Measurements from ENCODE around the gene B3GALNT1. TPM values are rescaled to one million over a fixed set of nuclear protein-coding genes. Genes with fewer than 3 reads are reported as not detected.

Gene B3GALNT1
- total and polyA plus RNA-seq, 2 donors from 2014 or later: 18.0 to 25.7 TPM

DNA sequence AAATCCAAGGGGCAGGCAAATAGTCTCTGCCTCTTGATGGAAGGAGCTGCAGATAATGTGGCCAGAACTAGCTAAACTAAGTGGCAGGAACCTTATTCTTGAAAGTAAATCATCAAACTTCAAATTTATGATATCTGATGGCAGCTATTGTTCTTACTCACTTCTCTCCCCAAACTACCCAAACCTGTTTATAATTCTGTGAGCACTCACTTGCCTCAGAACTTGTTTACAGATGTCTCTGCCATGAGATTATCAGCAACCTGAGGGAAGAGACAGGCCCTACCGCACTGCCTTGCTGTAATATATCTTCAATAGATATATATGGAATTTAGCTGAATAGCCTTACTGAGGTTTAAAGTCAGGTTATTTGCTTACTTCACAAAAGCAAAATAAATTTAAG lies 2.2 kb upstream of the B3GALNT1 start:
- intact Hi-C loops (cut with DNase I): no loop called here
- no peaks in the 10 kb centered on the region for H3K4me1 ChIP-seq (ENCODE audit: control insufficient read depth in 2 of 3, insufficient read depth in 2 of 3, low read depth in 1 of 3, low read length in 3 of 3)
- no peak for DNase-seq
- no peak overlapping the region for H3K27ac ChIP-seq (ENCODE audit: low read depth in 2 of 2, low read length in 2 of 2)
- H3K36me3 ChIP-seq (ENCODE audit: control insufficient read depth in 2 of 3, insufficient read depth in 3 of 3, low read length in 3 of 3): peaks cover 0 to 3% (median 0%) of the 10 kb centered on the region in 3 donors
- H3K9ac ChIP-seq (ENCODE audit: low read length in 3 of 3): no peak overlapping the region
- FAIRE-seq: no peak
- no peaks in the 10 kb centered on the region for H3K9me3 ChIP-seq (ENCODE audit: control insufficient read depth in 2 of 3, insufficient read depth in 1 of 3, low read length in 3 of 3)
- no peak overlapping the region for H3K4me3 ChIP-seq (ENCODE audit: low read length in 3 of 3)
- no peaks in the 10 kb centered on the region for H3K27me3 ChIP-seq (ENCODE audit: control insufficient read depth, insufficient read depth, low read length)
- TF ChIP-seq, protein P1, sequence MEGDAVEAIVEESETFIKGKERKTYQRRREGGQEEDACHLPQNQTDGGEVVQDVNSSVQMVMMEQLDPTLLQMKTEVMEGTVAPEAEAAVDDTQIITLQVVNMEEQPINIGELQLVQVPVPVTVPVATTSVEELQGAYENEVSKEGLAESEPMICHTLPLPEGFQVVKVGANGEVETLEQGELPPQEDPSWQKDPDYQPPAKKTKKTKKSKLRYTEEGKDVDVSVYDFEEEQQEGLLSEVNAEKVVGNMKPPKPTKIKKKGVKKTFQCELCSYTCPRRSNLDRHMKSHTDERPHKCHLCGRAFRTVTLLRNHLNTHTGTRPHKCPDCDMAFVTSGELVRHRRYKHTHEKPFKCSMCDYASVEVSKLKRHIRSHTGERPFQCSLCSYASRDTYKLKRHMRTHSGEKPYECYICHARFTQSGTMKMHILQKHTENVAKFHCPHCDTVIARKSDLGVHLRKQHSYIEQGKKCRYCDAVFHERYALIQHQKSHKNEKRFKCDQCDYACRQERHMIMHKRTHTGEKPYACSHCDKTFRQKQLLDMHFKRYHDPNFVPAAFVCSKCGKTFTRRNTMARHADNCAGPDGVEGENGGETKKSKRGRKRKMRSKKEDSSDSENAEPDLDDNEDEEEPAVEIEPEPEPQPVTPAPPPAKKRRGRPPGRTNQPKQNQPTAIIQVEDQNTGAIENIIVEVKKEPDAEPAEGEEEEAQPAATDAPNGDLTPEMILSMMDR (IDR thresholded peaks at IDR 0.05; ENCODE audit: borderline replicate concordance, extremely low read depth, insufficient read depth): no peak

DNA sequence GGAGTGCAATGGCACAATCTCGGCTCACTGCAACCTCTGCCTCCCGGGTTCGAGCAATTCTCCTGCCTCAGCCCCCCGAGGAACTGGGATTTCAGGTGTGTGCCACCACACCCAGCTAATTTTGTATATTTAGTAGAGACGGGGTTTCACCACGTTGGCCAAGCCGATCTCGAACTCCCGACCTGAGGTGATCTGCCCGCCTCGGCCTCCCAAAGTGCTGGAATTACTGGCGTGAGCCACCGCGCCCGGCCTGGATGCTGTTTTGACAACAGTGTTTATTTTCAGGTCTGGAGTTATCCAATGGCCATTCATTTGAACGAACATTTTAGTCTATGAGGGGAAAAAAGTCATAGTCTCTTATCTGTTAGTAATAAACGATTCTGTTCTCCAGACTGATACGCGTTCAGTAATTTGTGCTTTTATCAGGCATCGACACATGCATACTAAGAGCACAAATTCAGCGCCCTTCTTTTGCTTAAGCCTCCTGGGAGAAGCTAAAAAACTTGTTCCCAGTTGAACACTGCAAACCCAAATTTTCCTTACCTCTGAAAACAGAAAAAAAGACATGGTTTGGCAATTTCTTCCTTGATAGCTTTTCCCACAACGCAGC lies 1.3 kb downstream of the B3GALNT1 start:
- peaks cover 0 to 5% (median 0%) of the 10 kb centered on the region in 3 donors for H3K4me1 ChIP-seq (ENCODE audit: control insufficient read depth in 2 of 3, insufficient read depth in 2 of 3, low read depth in 1 of 3, low read length in 3 of 3)
- peaks cover 0 to 3% (median 3%) of the 10 kb centered on the region in 3 donors for H3K36me3 ChIP-seq (ENCODE audit: control insufficient read depth in 2 of 3, insufficient read depth in 3 of 3, low read length in 3 of 3)
- intact Hi-C loops (cut with DNase I): no loop called here
- FAIRE-seq (no peak), DNase-seq (peak in 1 of 5 donors; percentile 36)
- H3K27ac ChIP-seq (ENCODE audit: low read depth in 2 of 2, low read length in 2 of 2): no peak overlapping the region
- H3K4me3 ChIP-seq (ENCODE audit: low read length in 3 of 3): peak overlapping the region; percentile 69 to 94 (median 83)
- H3K9ac ChIP-seq (ENCODE audit: low read length in 3 of 3): peak overlapping the region; percentile 53 to 77 (median 72)
- H3K27me3 ChIP-seq (ENCODE audit: control insufficient read depth, insufficient read depth, low read length): no peaks in the 10 kb centered on the region
- TF ChIP-seq, protein P1 (IDR thresholded peaks at IDR 0.05; ENCODE audit: borderline replicate concordance, extremely low read depth, insufficient read depth): no peak
- H3K9me3 ChIP-seq (ENCODE audit: control insufficient read depth in 2 of 3, insufficient read depth in 1 of 3, low read length in 3 of 3): no peaks in the 10 kb centered on the region

DNA sequence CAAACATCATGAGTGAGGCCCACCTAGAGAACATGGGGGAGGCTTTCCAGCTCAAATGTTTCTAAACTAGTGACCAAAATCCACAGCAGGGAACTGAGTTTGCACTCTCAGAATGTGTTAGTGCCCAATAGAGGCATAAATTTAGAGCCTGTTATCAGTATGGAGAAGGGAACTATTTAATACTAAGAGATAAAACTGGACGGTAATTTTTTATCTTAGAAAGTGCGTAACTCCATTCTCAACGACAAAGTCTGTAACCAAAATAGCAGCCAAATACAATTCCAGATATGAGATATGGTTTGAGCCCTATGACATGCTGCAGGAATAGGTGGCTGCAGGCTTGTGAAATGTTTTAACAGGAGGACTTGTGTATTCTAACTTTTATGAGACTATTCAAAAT lies 3.5 kb downstream of the B3GALNT1 start:
- no peak overlapping the region for H3K9ac ChIP-seq (ENCODE audit: low read length in 3 of 3)
- H3K4me1 ChIP-seq (ENCODE audit: control insufficient read depth in 2 of 3, insufficient read depth in 2 of 3, low read depth in 1 of 3, low read length in 3 of 3): peaks cover 0 to 5% (median 0%) of the 10 kb centered on the region in 3 donors
- H3K27ac ChIP-seq (ENCODE audit: low read depth in 2 of 2, low read length in 2 of 2): no peak overlapping the region
- DNase-seq: no peak
- FAIRE-seq: no peak
- no peak overlapping the region for H3K4me3 ChIP-seq (ENCODE audit: low read length in 3 of 3)
- TF ChIP-seq, protein P1 (IDR thresholded peaks at IDR 0.05; ENCODE audit: borderline replicate concordance, extremely low read depth, insufficient read depth): no peak
- no peaks in the 10 kb centered on the region for H3K27me3 ChIP-seq (ENCODE audit: control insufficient read depth, insufficient read depth, low read length)
- peaks cover 0 to 5% (median 3%) of the 10 kb centered on the region in 3 donors for H3K36me3 ChIP-seq (ENCODE audit: control insufficient read depth in 2 of 3, insufficient read depth in 3 of 3, low read length in 3 of 3)
- H3K9me3 ChIP-seq (ENCODE audit: control insufficient read depth in 2 of 3, insufficient read depth in 1 of 3, low read length in 3 of 3): no peaks in the 10 kb centered on the region
- intact Hi-C loops (cut with DNase I): no loop called here

Data from kidney (tissue), 14 donors.